ENCODE data around the gene HELQ. TPM values are rescaled to one million over a fixed set of nuclear protein-coding genes. Genes with fewer than 3 reads are reported as not detected.
"Not testable (repeated sequence)": the region's sequence is repeated elsewhere in the genome, so short reads cannot be mapped to it uniquely, and the experiment has no call there.

Gene HELQ
- polyA plus RNA-seq, 1 donor from 2014 or later: 18.0 TPM

DNA sequence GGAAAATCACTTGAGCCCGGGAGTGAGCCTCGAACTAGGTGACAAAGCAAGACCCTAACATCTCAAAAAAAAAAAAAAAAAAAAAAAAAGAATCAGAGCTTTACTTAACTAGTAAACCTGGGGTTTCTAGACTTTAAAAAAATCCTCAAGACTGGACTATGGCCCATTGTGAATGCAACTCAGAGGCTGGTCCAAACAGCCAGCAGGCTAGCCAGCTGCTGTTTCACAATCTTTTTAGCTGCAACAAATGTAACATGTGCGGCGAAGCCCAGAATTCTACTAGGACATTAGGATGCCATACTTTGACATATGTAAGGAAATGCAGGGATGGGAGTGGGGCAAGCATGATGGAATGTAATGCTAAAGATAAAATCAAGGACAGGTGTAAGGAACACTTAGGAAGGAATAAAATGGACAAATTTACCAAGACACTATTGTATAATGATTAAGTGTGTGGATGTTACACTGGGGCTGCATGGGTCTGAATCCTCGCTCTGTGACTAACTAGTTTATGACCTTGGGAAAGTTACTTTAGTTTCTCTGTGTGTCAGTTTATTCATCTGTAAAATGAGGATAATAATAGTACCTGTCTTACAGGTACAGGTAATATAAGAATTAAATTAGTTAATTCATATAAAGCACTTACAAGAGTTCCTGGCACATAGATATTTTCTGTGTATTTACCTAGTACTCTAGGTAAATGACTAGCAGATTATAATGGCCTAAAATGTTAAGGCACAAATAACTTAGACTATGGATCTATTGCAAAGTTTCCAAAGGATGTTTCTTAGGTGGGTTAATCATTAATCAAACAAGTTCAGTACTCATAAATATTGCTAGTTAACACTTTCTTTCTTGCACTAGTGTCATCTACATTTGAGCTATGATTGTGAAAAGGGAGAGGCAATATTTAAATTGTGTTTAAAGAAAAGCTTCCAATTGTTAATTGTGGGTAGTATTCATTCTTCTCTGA lies 49.5 kb downstream of the HELQ start:
- Histone ChIP-seq H3K4me3 (ENCODE audit: low read length) (no peak overlapping the region), H3K4me2 (ENCODE audit: low read length) (no peak overlapping the region), H3K27ac (ENCODE audit: low read length) (no peak overlapping the region), H3F3A (ENCODE audit: insufficient read depth, low read length, poor library complexity, severe bottlenecking) (no peaks in the 10 kb centered on the region), H3K27me3 (ENCODE audit: insufficient read depth, low read depth, low read length) (no peaks in the 10 kb centered on the region), H3K9me2 (ENCODE audit: insufficient read depth, low read length) (no peaks in the 10 kb centered on the region), H4K20me1 (ENCODE audit: insufficient read depth) (no peaks in the 10 kb centered on the region), H2AFZ (ENCODE audit: low read depth, low read length) (no peak overlapping the region), H3K9me3 (ENCODE audit: low read length) (no peaks in the 10 kb centered on the region), H3K36me3 (ENCODE audit: insufficient read depth, low read length) (no peaks in the 10 kb centered on the region), H3K79me2 (replicated peaks; ENCODE audit: insufficient read depth, low read length) (no peaks in the 10 kb centered on the region), H3K9ac (ENCODE audit: low read length) (no peak overlapping the region)
- TF ChIP-seq MXI1 (conservative IDR thresholded peaks at IDR 0.05; ENCODE audit: poor library complexity, severe bottlenecking) (no peak), EZH2 (IDR thresholded peaks at IDR 0.05; ENCODE audit: borderline replicate concordance, insufficient read depth, low read length, poor library complexity, severe bottlenecking) (no peak), TAF1 (IDR thresholded peaks at IDR 0.05; ENCODE audit: low read depth) (no peak), POLR2AphosphoS5 (IDR thresholded peaks at IDR 0.05) (no peak), CTCF (IDR thresholded peaks at IDR 0.05; ENCODE audit: poor library complexity, severe bottlenecking) (no peak), EP300 (conservative IDR thresholded peaks at IDR 0.05; ENCODE audit: poor library complexity, severe bottlenecking) (no peak)

DNA sequence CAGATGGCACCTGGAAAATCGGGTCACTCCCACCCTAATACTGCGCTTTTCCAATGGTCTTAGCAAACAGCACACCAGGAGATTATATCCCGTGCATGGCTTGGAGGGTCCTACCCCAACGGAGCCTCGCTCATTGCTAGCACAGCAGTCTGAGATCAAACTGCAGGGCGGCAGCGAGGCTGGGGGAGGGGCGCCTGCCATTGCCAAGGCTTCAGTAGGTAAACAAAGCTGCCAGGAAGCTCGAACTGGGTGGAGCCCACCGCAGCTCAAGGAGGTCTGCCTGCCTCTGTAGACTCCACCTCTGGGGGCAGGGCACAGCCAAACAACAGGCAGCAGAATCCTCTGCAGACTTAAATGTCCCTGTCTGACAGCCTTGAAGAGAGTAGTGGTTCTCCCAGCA lies 57.5 kb downstream of the HELQ start:
- H3K79me2 ChIP-seq (replicated peaks; ENCODE audit: insufficient read depth, low read length); H3K27ac ChIP-seq (ENCODE audit: low read length); H2AFZ ChIP-seq (ENCODE audit: low read depth, low read length); H3K9me3 ChIP-seq (ENCODE audit: low read length); H3K27me3 ChIP-seq (ENCODE audit: insufficient read depth, low read depth, low read length); H3K9ac ChIP-seq (ENCODE audit: low read length); H3K9me2 ChIP-seq (ENCODE audit: insufficient read depth, low read length); H3K4me3 ChIP-seq (ENCODE audit: low read length); H3K36me3 ChIP-seq (ENCODE audit: insufficient read depth, low read length); H3F3A ChIP-seq (ENCODE audit: insufficient read depth, low read length, poor library complexity, severe bottlenecking); H3K4me2 ChIP-seq (ENCODE audit: low read length); H4K20me1 ChIP-seq (ENCODE audit: insufficient read depth): not testable (repeated sequence)

- no peak for TF ChIP-seq EZH2 (IDR thresholded peaks at IDR 0.05; ENCODE audit: borderline replicate concordance, insufficient read depth, low read length, poor library complexity, severe bottlenecking)
- no peak for TF ChIP-seq CTCF (IDR thresholded peaks at IDR 0.05; ENCODE audit: poor library complexity, severe bottlenecking)
- TF ChIP-seq RAD21 (conservative IDR thresholded peaks at IDR 0.05): no peak
- no peak for TF ChIP-seq SMC3 (conservative IDR thresholded peaks at IDR 0.05; ENCODE audit: poor library complexity)
- TF ChIP-seq EP300 (conservative IDR thresholded peaks at IDR 0.05; ENCODE audit: poor library complexity, severe bottlenecking): no peak
- TF ChIP-seq MXI1 (conservative IDR thresholded peaks at IDR 0.05; ENCODE audit: poor library complexity, severe bottlenecking): no peak
- no peak for TF ChIP-seq TAF1 (IDR thresholded peaks at IDR 0.05; ENCODE audit: low read depth)
- TF ChIP-seq, protein P1, sequence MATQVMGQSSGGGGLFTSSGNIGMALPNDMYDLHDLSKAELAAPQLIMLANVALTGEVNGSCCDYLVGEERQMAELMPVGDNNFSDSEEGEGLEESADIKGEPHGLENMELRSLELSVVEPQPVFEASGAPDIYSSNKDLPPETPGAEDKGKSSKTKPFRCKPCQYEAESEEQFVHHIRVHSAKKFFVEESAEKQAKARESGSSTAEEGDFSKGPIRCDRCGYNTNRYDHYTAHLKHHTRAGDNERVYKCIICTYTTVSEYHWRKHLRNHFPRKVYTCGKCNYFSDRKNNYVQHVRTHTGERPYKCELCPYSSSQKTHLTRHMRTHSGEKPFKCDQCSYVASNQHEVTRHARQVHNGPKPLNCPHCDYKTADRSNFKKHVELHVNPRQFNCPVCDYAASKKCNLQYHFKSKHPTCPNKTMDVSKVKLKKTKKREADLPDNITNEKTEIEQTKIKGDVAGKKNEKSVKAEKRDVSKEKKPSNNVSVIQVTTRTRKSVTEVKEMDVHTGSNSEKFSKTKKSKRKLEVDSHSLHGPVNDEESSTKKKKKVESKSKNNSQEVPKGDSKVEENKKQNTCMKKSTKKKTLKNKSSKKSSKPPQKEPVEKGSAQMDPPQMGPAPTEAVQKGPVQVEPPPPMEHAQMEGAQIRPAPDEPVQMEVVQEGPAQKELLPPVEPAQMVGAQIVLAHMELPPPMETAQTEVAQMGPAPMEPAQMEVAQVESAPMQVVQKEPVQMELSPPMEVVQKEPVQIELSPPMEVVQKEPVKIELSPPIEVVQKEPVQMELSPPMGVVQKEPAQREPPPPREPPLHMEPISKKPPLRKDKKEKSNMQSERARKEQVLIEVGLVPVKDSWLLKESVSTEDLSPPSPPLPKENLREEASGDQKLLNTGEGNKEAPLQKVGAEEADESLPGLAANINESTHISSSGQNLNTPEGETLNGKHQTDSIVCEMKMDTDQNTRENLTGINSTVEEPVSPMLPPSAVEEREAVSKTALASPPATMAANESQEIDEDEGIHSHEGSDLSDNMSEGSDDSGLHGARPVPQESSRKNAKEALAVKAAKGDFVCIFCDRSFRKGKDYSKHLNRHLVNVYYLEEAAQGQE (IDR thresholded peaks at IDR 0.05; ENCODE audit: borderline replicate concordance): no peak
- TF ChIP-seq POLR2AphosphoS5 (IDR thresholded peaks at IDR 0.05): no peak
- Histone ChIP-seq H3K27me3 (ENCODE audit: insufficient read depth, low read depth, low read length) (no peaks in the 10 kb centered on the region), H4K20me1 (ENCODE audit: insufficient read depth) (no peaks in the 10 kb centered on the region), H3K9ac (ENCODE audit: low read length) (no peak overlapping the region), H3K9me2 (ENCODE audit: insufficient read depth, low read length) (no peaks in the 10 kb centered on the region), H3K36me3 (ENCODE audit: insufficient read depth, low read length) (no peaks in the 10 kb centered on the region), H3K9me3 (ENCODE audit: low read length) (no peaks in the 10 kb centered on the region), H3K27ac (ENCODE audit: low read length) (no peak overlapping the region), H3F3A (ENCODE audit: insufficient read depth, low read length, poor library complexity, severe bottlenecking) (no peaks in the 10 kb centered on the region), H3K79me2 (replicated peaks; ENCODE audit: insufficient read depth, low read length) (no peaks in the 10 kb centered on the region), H3K4me3 (ENCODE audit: low read length) (no peak overlapping the region), H2AFZ (ENCODE audit: low read depth, low read length) (no peak overlapping the region), H3K4me2 (ENCODE audit: low read length) (no peak overlapping the region)
These were observed 61.7 kb downstream of the HELQ start for GRCh38 chr4:83393908-83394307.
